Measurements from ENCODE around the gene STARD3. TPM values are rescaled to one million over a fixed set of nuclear protein-coding genes. Genes with fewer than 3 reads are reported as not detected.
A peak's percentile ranks its signal among the peaks of the same experiment; 100 is the strongest.

The STARD3 gene
- total and polyA plus RNA-seq, 9 of the 15 experiments (the other 6 are each of a cell fraction or from before 2014, with no cell fraction given), result 0.63 to 87.0 (median 46.0) TPM

DNA sequence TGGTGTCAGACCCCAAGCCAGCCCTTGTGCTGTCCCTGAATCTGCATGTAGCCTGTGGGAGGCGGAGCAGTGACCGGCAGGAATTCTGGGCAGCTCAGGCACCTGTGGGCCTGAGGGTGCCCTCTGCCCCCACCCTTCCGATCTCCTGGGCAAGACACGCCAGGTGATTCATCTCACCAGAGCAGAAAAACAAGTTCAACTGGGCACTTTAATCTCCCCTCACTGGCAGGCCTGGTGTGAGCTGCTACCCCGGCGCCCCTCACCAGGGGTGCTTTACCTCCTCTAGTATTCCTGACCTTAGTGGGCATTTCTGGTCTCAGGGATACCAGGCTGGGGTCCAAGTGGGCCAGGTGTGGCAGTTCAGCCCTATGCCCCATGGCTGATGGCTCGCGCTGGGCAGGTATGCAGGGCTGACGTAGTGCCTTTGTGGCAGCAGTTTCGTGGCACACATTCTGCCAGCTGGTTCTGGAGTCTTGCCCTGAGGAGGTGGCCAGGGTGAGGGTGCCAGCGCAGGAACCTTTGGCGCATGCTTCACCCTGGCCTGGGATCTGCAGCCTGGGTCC lies 68.9 kb downstream of the STARD3 start:
- ChIA-PET CTCF (ENCODE audit: low intra/inter-chr PET ratio) (no interaction called here), POLR2A (interaction anchor here (0.7 to 1.6 kb wide), 3 partner anchors 11 to 24 kb away, joined by 4 to 5 read pairs (median 4); partner anchors contain the start of genes MIEN1 and PGAP3)
- DNase-seq (ENCODE audit: extremely low read depth in 1 of 4, low spot score in 3 of 4) (no peak), FAIRE-seq (no peak), ATAC-seq (no peak)
- H2AFZ ChIP-seq (ENCODE audit: low read depth, low read length), result no peak overlapping the region
- intact Hi-C loops (cut with micrococcal nuclease), result no loop called here
- no peaks in the 10 kb centered on the region for H3K79me2 ChIP-seq (ENCODE audit: control insufficient read depth, insufficient read depth, low read length)
- H3K4me3 ChIP-seq, result no peak overlapping the region
- no peak overlapping the region for H3K27ac ChIP-seq (ENCODE audit: extremely low read depth, low read depth, low read length)
- peaks cover 0 to 5% of the 10 kb centered on the region in 2 experiments; a peak in 1 of 5 replicates for H3K27me3 ChIP-seq (ENCODE audit: control insufficient read depth in 2 of 2, insufficient read depth in 2 of 2, low read length in 2 of 2)
- WGBS (ENCODE audit: insufficient coverage, low coverage, missing lambda C conversion rate), result 52% methylated on average over 11 of the region's 12 CpGs
- no peaks in the 10 kb centered on the region for H3K9me3 ChIP-seq (replicated peaks; ENCODE audit: control insufficient read depth, insufficient read depth, low read depth, low read length)
- H3K4me1 ChIP-seq (replicated peaks in 1 of 2; ENCODE audit: control insufficient read depth in 2 of 2, insufficient read depth in 2 of 2, low read length in 2 of 2), result peaks cover 0 to 25% of the 10 kb centered on the region in 2 experiments; a peak in 3 of 5 replicates
- BruUV-seq (replicated peaks), result no TSS peak
- no peak overlapping the region for H3K4me2 ChIP-seq (ENCODE audit: insufficient read depth, low read length)
- no peaks in the 10 kb centered on the region for H3K36me3 ChIP-seq (ENCODE audit: control insufficient read depth, insufficient read depth, low read length)
- H3K9me1 ChIP-seq (ENCODE audit: control insufficient read depth, insufficient read depth, low read length), result no peaks in the 10 kb centered on the region
- H4K20me1 ChIP-seq (replicated peaks; ENCODE audit: control insufficient read depth, insufficient read depth, low read length), result no peaks in the 10 kb centered on the region; the same call in 1 of the 2 replicates
- H3K9ac ChIP-seq (ENCODE audit: insufficient read depth in 1 of 2, low read depth in 2 of 2, low read length in 2 of 2), result peak overlapping the region in 1 of 2 experiments; percentile 59; a peak in 2 of 4 replicates
- in situ Hi-C loops (cut with MboI), result no loop called here
- TF ChIP-seq ELF2 (CRISPR knock-in tag; IDR thresholded peaks at IDR 0.05), result no peak
- TF ChIP-seq ETV1 (tag; conservative IDR thresholded peaks at IDR 0.05; ENCODE audit: low read depth), result no peak
- TF ChIP-seq NCOR1 (IDR thresholded peaks at IDR 0.05), result no peak
- no peak for TF ChIP-seq FOXP1 (CRISPR knock-in tag; IDR thresholded peaks at IDR 0.05)
- no peak for TF ChIP-seq ZNF217 (CRISPR knock-in tag; IDR thresholded peaks at IDR 0.05)
- TF ChIP-seq, protein P1, sequence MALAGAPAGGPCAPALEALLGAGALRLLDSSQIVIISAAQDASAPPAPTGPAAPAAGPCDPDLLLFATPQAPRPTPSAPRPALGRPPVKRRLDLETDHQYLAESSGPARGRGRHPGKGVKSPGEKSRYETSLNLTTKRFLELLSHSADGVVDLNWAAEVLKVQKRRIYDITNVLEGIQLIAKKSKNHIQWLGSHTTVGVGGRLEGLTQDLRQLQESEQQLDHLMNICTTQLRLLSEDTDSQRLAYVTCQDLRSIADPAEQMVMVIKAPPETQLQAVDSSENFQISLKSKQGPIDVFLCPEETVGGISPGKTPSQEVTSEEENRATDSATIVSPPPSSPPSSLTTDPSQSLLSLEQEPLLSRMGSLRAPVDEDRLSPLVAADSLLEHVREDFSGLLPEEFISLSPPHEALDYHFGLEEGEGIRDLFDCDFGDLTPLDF (CRISPR knock-in tag; IDR thresholded peaks at IDR 0.05), result no peak
- TF ChIP-seq, protein P2, sequence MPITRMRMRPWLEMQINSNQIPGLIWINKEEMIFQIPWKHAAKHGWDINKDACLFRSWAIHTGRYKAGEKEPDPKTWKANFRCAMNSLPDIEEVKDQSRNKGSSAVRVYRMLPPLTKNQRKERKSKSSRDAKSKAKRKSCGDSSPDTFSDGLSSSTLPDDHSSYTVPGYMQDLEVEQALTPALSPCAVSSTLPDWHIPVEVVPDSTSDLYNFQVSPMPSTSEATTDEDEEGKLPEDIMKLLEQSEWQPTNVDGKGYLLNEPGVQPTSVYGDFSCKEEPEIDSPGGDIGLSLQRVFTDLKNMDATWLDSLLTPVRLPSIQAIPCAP (CRISPR knock-in tag; IDR thresholded peaks at IDR 0.05; ENCODE audit: borderline replicate concordance), result no peak
- TF ChIP-seq PHF8 (IDR thresholded peaks at IDR 0.05; ENCODE audit: borderline replicate concordance, low read length), result no peak
- TF ChIP-seq EHMT2 (IDR thresholded peaks at IDR 0.05), result no peak
- TF ChIP-seq, protein P3, sequence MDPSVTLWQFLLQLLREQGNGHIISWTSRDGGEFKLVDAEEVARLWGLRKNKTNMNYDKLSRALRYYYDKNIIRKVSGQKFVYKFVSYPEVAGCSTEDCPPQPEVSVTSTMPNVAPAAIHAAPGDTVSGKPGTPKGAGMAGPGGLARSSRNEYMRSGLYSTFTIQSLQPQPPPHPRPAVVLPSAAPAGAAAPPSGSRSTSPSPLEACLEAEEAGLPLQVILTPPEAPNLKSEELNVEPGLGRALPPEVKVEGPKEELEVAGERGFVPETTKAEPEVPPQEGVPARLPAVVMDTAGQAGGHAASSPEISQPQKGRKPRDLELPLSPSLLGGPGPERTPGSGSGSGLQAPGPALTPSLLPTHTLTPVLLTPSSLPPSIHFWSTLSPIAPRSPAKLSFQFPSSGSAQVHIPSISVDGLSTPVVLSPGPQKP (CRISPR knock-in tag; IDR thresholded peaks at IDR 0.05), result no peak
- TF ChIP-seq NCOA4 (IDR thresholded peaks at IDR 0.05; ENCODE audit: partially characterized antibody), result no peak
- TF ChIP-seq, protein P4, sequence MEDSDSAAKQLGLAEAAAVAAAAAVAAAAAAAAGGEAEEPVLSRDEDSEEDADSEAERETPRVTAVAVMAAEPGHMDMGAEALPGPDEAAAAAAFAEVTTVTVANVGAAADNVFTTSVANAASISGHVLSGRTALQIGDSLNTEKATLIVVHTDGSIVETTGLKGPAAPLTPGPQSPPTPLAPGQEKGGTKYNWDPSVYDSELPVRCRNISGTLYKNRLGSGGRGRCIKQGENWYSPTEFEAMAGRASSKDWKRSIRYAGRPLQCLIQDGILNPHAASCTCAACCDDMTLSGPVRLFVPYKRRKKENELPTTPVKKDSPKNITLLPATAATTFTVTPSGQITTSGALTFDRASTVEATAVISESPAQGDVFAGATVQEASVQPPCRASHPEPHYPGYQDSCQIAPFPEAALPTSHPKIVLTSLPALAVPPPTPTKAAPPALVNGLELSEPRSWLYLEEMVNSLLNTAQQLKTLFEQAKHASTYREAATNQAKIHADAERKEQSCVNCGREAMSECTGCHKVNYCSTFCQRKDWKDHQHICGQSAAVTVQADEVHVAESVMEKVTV (CRISPR knock-in tag; IDR thresholded peaks at IDR 0.05), result no peak
- TF ChIP-seq, protein P5, sequence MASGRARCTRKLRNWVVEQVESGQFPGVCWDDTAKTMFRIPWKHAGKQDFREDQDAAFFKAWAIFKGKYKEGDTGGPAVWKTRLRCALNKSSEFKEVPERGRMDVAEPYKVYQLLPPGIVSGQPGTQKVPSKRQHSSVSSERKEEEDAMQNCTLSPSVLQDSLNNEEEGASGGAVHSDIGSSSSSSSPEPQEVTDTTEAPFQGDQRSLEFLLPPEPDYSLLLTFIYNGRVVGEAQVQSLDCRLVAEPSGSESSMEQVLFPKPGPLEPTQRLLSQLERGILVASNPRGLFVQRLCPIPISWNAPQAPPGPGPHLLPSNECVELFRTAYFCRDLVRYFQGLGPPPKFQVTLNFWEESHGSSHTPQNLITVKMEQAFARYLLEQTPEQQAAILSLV (tag; IDR thresholded peaks at IDR 0.05), result no peak
- TF ChIP-seq, protein P6, sequence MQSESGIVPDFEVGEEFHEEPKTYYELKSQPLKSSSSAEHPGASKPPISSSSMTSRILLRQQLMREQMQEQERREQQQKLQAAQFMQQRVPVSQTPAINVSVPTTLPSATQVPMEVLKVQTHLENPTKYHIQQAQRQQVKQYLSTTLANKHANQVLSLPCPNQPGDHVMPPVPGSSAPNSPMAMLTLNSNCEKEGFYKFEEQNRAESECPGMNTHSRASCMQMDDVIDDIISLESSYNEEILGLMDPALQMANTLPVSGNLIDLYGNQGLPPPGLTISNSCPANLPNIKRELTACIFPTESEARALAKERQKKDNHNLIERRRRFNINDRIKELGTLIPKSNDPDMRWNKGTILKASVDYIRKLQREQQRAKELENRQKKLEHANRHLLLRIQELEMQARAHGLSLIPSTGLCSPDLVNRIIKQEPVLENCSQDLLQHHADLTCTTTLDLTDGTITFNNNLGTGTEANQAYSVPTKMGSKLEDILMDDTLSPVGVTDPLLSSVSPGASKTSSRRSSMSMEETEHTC (IDR thresholded peaks at IDR 0.05), result no peak
- no peak for TF ChIP-seq HOXB6 (CRISPR knock-in tag; IDR thresholded peaks at IDR 0.05; ENCODE audit: borderline replicate concordance)
